HepG2 (cell line): ENCODE data around the gene BEST2. TPM values are rescaled to one million over a fixed set of nuclear protein-coding genes. Genes with fewer than 3 reads are reported as not detected.

Experiments used
- ERF ChIP-seq: IDR thresholded peaks from 2 replicates; pipeline ENCODE4 v1.6.1; 2018; ENCODE audit warnings: missing biosample characterization, missing genetic modification reagents
- FIP1L1 ChIP-seq: fragments of 200-400 bp; formaldehyde crosslinking; IDR thresholded peaks from 2 replicates; pipeline ENCODE4 v1.6.1; 2018; ENCODE audit warnings: low read depth, mild to moderate bottlenecking, low read length, moderate library complexity, borderline replicate concordance; ENCODE audit not compliant: insufficient read depth
- HNRNPL ChIP-seq: fragments of 200-400 bp; formaldehyde crosslinking; IDR thresholded peaks from 2 replicates; pipeline ENCODE4 v1.6.1; 2017; ENCODE audit warnings: mild to moderate bottlenecking, low read depth, low read length
- ISL2 ChIP-seq: sonication (generic); formaldehyde crosslinking; IDR thresholded peaks from 2 replicates; pipeline ENCODE4 v1.5.0; 2020; ENCODE audit warnings: missing genetic modification reagents
- MXD4 ChIP-seq: IDR thresholded peaks from 2 replicates; pipeline ENCODE4 v1.6.1; 2016; ENCODE audit warnings: mild to moderate bottlenecking, missing biosample characterization, missing genetic modification reagents
- MYNN ChIP-seq: sonication (generic); formaldehyde crosslinking; IDR thresholded peaks from 2 replicates; pipeline ENCODE4 v1.4.0; 2020; ENCODE audit warnings: mild to moderate bottlenecking, low read depth, missing genetic modification reagents
- NFKB2 ChIP-seq: sonication (generic); formaldehyde crosslinking; IDR thresholded peaks from 2 replicates; pipeline ENCODE4 v1.4.0; 2020; ENCODE audit warnings: missing genetic modification reagents, borderline replicate concordance
- PHF20 ChIP-seq: sonication (generic); formaldehyde crosslinking; IDR thresholded peaks from 2 replicates; pipeline ENCODE4 v1.5.0; 2020; ENCODE audit warnings: mild to moderate bottlenecking, missing genetic modification reagents
- PITX1 ChIP-seq: sonication (generic); formaldehyde crosslinking; IDR thresholded peaks from 2 replicates; pipeline ENCODE4 v1.5.1; 2020; ENCODE audit warnings: mild to moderate bottlenecking, missing genetic modification reagents
- PLRG1 ChIP-seq: fragments of 450-650 bp; conservative IDR thresholded peaks from 2 replicates; pipeline ENCODE4 v1.6.1; 2016
- TBX3 ChIP-seq: fragments of 450-650 bp; IDR thresholded peaks from 2 replicates; pipeline ENCODE4 v1.6.1; 2017; ENCODE audit warnings: antibody characterized with exemption, mild to moderate bottlenecking, inconsistent platforms, borderline replicate concordance
- WIZ ChIP-seq: sonication (generic); formaldehyde crosslinking; IDR thresholded peaks from 2 replicates; pipeline ENCODE4 v1.5.1; 2020; ENCODE audit warnings: mild to moderate bottlenecking, missing genetic modification reagents
- ZFX ChIP-seq: sonication (generic); formaldehyde crosslinking; IDR thresholded peaks from 2 replicates; pipeline ENCODE4 v1.4.0; 2020; ENCODE audit warnings: mild to moderate bottlenecking, low read depth, missing genetic modification reagents, moderate library complexity
- ZFYVE20 ChIP-seq: sonication (generic); formaldehyde crosslinking; IDR thresholded peaks from 2 replicates; pipeline ENCODE4 v1.8.0; 2023; ENCODE audit warnings: low read depth, mild to moderate bottlenecking, moderate library complexity, missing genetic modification reagents, borderline replicate concordance
- ZNF569 ChIP-seq: sonication (generic); formaldehyde crosslinking; IDR thresholded peaks from 2 replicates; pipeline ENCODE4 v1.5.0; 2020; ENCODE audit warnings: mild to moderate bottlenecking, missing genetic modification reagents, moderate library complexity, borderline replicate concordance
- polyA plus RNA-seq, 8 experiments: library from polyadenylated mRNA; depleted of rRNA in 3 of 8; stranded (reverse) in 7 of 8; unstranded in 1 of 8; fragments of >200 nt; fragmentation: Illumina TruSeq in 4 of 8; extraction: Trizol in 4 of 8; gene quantifications; 2 replicates each; pipeline versions ENCODE4 v1.2.1 to v1.2.3, GENCODE V29; 2011 to 2016; ENCODE audit warnings: low read depth in 4 of 8, missing spikeins in 1 of 8, mixed read lengths in 1 of 8; ENCODE audit not compliant: insufficient read depth in 1 of 8
- total RNA-seq, 5 experiments: library from RNA; depleted of rRNA; stranded (reverse); fragments of >200 nt; fragmentation: Illumina TruSeq; extraction: Trizol; gene quantifications; 2 replicates each; pipeline ENCODE4 v1.2.3, GENCODE V29; 2016; ENCODE audit warnings: low read depth in 1 of 5
- TF ChIP-seq, protein P1 (sequence below): sonication (generic); formaldehyde crosslinking; IDR thresholded peaks from 2 replicates; pipeline ENCODE4 v1.4.0; 2020; ENCODE audit warnings: mild to moderate bottlenecking, missing genetic modification reagents
- TF ChIP-seq, protein P2 (sequence below): sonication (generic); formaldehyde crosslinking; IDR thresholded peaks from 2 replicates; pipeline ENCODE4 v1.4.0; 2020; ENCODE audit warnings: low read depth, mild to moderate bottlenecking, missing genetic modification reagents
- TF ChIP-seq, protein P3 (sequence below): sonication (generic); formaldehyde crosslinking; IDR thresholded peaks from 2 replicates; pipeline ENCODE4 v1.8.0; 2022; ENCODE audit warnings: missing genetic modification reagents, low read depth, mild to moderate bottlenecking, borderline replicate concordance
- TF ChIP-seq, protein P4 (sequence below): sonication (generic); formaldehyde crosslinking; IDR thresholded peaks from 2 replicates; pipeline ENCODE4 v1.4.0; 2020; ENCODE audit warnings: missing genetic modification reagents, mild to moderate bottlenecking, borderline replicate concordance
- TF ChIP-seq, protein P5 (sequence below): sonication (generic); formaldehyde crosslinking; IDR thresholded peaks from 2 replicates; pipeline ENCODE4 v1.5.1; 2020; ENCODE audit warnings: missing genetic modification reagents, mild to moderate bottlenecking, borderline replicate concordance
- TF ChIP-seq, protein P6 (sequence below): sonication (generic); formaldehyde crosslinking; conservative IDR thresholded peaks from 2 replicates; pipeline ENCODE4 v1.8.0; 2022; ENCODE audit warnings: missing genetic modification reagents

The BEST2 gene
- total and polyA plus RNA-seq, 2 of the 13 experiments (the other 11 are each of a cell fraction or from before 2014, with no cell fraction given): not detected

DNA sequence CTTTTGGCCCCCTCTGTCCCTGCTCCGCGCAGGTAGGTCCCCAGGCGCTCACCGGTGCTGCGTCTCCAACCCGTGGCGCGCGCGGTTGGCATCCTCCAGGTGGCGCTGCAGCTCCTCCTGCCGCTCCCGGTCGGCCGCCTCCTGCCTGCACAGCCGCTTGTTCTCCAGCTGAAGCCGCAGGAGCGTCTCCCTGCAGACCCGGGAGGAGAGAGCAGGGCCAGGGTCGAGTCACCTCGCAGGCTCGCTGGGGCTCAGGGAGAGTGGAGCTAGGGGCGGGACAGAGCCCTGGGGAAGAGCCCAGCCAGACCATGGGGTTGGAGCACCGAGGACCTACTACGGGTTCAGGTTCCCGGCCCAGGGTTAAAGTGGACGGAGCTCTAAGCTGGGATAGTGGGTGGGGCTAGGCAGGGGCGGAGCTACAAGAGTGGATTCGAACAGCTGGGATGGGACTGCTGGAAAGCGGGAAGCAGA, 14.5 kb downstream of the BEST2 start (continued):
- TF ChIP-seq, protein P1, sequence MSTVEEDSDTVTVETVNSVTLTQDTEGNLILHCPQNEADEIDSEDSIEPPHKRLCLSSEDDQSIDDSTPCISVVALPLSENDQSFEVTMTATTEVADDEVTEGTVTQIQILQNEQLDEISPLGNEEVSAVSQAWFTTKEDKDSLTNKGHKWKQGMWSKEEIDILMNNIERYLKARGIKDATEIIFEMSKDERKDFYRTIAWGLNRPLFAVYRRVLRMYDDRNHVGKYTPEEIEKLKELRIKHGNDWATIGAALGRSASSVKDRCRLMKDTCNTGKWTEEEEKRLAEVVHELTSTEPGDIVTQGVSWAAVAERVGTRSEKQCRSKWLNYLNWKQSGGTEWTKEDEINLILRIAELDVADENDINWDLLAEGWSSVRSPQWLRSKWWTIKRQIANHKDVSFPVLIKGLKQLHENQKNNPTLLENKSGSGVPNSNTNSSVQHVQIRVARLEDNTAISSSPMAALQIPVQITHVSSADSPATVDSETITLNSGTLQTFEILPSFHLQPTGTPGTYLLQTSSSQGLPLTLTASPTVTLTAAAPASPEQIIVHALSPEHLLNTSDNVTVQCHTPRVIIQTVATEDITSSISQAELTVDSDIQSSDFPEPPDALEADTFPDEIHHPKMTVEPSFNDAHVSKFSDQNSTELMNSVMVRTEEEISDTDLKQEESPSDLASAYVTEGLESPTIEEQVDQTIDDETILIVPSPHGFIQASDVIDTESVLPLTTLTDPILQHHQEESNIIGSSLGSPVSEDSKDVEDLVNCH (CRISPR knock-in tag): no peak
- no peak for TF ChIP-seq ZNF569 (CRISPR knock-in tag)
- 0 out of 2 replicates have a peak, but pooled peaks have one; percentile 66 for TF ChIP-seq HNRNPL
- TF ChIP-seq ZFX (CRISPR knock-in tag): peak; percentile 74
- no peak for TF ChIP-seq ZFYVE20 (CRISPR knock-in tag)
- no peak for TF ChIP-seq ISL2
- no peak for TF ChIP-seq PLRG1
- TF ChIP-seq MXD4 (CRISPR knock-in tag): peak; percentile 58; the same call in 1 of the 2 replicates
- TF ChIP-seq ERF: peak; percentile 72
- no peak for TF ChIP-seq FIP1L1
- TF ChIP-seq, protein P2, sequence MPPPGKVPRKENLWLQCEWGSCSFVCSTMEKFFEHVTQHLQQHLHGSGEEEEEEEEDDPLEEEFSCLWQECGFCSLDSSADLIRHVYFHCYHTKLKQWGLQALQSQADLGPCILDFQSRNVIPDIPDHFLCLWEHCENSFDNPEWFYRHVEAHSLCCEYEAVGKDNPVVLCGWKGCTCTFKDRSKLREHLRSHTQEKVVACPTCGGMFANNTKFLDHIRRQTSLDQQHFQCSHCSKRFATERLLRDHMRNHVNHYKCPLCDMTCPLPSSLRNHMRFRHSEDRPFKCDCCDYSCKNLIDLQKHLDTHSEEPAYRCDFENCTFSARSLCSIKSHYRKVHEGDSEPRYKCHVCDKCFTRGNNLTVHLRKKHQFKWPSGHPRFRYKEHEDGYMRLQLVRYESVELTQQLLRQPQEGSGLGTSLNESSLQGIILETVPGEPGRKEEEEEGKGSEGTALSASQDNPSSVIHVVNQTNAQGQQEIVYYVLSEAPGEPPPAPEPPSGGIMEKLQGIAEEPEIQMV: no peak
- TF ChIP-seq, protein P3, sequence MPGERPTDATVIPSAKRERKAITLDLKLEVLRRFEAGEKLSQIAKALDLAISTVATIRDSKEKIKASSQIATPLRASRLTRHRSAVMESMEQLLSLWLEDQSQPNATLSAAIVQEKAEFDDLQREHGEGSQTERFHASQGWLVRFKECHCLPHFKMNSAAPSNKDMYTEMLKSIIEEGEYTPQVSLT (CRISPR knock-in tag): no peak
- TF ChIP-seq PHF20 (CRISPR knock-in tag): no peak
- TF ChIP-seq, protein P4, sequence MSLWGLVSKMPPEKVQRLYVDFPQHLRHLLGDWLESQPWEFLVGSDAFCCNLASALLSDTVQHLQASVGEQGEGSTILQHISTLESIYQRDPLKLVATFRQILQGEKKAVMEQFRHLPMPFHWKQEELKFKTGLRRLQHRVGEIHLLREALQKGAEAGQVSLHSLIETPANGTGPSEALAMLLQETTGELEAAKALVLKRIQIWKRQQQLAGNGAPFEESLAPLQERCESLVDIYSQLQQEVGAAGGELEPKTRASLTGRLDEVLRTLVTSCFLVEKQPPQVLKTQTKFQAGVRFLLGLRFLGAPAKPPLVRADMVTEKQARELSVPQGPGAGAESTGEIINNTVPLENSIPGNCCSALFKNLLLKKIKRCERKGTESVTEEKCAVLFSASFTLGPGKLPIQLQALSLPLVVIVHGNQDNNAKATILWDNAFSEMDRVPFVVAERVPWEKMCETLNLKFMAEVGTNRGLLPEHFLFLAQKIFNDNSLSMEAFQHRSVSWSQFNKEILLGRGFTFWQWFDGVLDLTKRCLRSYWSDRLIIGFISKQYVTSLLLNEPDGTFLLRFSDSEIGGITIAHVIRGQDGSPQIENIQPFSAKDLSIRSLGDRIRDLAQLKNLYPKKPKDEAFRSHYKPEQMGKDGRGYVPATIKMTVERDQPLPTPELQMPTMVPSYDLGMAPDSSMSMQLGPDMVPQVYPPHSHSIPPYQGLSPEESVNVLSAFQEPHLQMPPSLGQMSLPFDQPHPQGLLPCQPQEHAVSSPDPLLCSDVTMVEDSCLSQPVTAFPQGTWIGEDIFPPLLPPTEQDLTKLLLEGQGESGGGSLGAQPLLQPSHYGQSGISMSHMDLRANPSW (CRISPR knock-in tag): no peak
- no peak for TF ChIP-seq TBX3
- TF ChIP-seq MYNN: no peak
- TF ChIP-seq WIZ: no peak
- peak; percentile 67; the same call in 1 of the 2 replicates for TF ChIP-seq NFKB2 (CRISPR knock-in tag)
- TF ChIP-seq, protein P5, sequence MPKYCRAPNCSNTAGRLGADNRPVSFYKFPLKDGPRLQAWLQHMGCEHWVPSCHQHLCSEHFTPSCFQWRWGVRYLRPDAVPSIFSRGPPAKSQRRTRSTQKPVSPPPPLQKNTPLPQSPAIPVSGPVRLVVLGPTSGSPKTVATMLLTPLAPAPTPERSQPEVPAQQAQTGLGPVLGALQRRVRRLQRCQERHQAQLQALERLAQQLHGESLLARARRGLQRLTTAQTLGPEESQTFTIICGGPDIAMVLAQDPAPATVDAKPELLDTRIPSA: no peak
- no peak; the same call in 1 of the 2 replicates for TF ChIP-seq PITX1 (CRISPR knock-in tag)
- TF ChIP-seq, protein P6, sequence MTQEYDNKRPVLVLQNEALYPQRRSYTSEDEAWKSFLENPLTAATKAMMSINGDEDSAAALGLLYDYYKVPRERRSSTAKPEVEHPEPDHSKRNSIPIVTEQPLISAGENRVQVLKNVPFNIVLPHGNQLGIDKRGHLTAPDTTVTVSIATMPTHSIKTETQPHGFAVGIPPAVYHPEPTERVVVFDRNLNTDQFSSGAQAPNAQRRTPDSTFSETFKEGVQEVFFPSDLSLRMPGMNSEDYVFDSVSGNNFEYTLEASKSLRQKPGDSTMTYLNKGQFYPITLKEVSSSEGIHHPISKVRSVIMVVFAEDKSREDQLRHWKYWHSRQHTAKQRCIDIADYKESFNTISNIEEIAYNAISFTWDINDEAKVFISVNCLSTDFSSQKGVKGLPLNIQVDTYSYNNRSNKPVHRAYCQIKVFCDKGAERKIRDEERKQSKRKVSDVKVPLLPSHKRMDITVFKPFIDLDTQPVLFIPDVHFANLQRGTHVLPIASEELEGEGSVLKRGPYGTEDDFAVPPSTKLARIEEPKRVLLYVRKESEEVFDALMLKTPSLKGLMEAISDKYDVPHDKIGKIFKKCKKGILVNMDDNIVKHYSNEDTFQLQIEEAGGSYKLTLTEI (CRISPR knock-in tag): no peak
